ENCODE data around the gene SHISA9. TPM values are rescaled to one million over a fixed set of nuclear protein-coding genes. Genes with fewer than 3 reads are reported as not detected.

The SHISA9 gene
- total RNA-seq, 3 donors from 2014 or later (not counting 1 experiment from before 2014, with no cell fraction given): 0.05 TPM; not detected in 2

DNA sequence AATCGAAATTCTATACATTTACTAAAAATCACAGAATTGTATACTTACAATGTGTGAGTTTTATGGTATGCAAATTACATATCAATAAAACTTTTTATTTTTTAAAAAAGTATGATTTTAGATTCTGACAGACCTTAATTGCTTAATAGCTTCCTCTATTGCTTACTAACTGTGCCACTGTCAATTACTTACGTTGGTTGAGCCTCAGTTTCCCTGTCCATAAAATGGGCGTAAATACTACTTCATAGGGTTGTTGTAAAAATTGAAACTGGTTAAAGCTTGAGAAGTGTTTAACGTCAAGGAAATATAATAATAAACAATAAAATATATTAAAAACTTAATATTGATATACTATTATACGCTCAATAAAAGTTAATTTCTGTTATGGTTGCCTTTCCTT, 203.4 kb downstream of the SHISA9 start:
- no peak for DNase-seq
- H3K27me3 Mint-ChIP-seq (ENCODE audit: low read depth in 2 of 2): no peaks in the 10 kb centered on the region

DNA sequence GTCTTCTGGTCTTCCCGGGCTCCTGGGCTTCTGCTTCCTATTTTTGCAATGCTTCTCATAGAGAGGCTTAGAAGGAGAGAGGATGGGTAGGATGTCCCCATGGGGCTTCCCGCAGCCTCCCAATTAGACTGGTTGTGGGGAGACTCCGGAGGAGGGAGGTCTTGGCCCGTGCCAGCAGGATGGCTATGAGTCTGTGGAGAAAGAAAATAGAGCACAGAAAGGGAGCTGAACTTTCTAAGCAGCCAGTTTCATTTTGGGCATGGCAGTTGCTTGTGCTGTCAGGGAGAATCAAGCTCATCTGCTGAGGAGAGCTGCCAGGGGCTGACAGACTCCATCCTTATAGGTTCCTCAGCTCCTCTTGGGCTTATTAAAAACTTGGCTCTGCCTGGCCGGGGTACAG, 204.0 kb downstream of the SHISA9 start:
- TF ChIP-seq, protein P1, sequence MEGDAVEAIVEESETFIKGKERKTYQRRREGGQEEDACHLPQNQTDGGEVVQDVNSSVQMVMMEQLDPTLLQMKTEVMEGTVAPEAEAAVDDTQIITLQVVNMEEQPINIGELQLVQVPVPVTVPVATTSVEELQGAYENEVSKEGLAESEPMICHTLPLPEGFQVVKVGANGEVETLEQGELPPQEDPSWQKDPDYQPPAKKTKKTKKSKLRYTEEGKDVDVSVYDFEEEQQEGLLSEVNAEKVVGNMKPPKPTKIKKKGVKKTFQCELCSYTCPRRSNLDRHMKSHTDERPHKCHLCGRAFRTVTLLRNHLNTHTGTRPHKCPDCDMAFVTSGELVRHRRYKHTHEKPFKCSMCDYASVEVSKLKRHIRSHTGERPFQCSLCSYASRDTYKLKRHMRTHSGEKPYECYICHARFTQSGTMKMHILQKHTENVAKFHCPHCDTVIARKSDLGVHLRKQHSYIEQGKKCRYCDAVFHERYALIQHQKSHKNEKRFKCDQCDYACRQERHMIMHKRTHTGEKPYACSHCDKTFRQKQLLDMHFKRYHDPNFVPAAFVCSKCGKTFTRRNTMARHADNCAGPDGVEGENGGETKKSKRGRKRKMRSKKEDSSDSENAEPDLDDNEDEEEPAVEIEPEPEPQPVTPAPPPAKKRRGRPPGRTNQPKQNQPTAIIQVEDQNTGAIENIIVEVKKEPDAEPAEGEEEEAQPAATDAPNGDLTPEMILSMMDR (IDR thresholded peaks at IDR 0.05): no peak
- no peak overlapping the region for H3K27ac ChIP-seq (ENCODE audit: low read length)
- no peaks in the 10 kb centered on the region for H3K27me3 ChIP-seq (ENCODE audit: control insufficient read depth, insufficient read depth, low read length)
- Mint-ChIP-seq H3K4me1 (no peaks in the 10 kb centered on the region), H3K36me3 (no peaks in the 10 kb centered on the region), H3K9me3 (peaks cover 3 to 7% of the 10 kb centered on the region in 2 donors), H3K27me3 (ENCODE audit: low read depth in 2 of 2) (no peaks in the 10 kb centered on the region), H3K4me3 (no peak overlapping the region), H3K27ac (no peak overlapping the region)
- no peaks in the 10 kb centered on the region for H3K9me3 ChIP-seq (ENCODE audit: control insufficient read depth, insufficient read depth, low read length)
- H3K4me3 ChIP-seq (ENCODE audit: low read length): no peak overlapping the region
- ATAC-seq: no peak
- intact Hi-C loops (cut with micrococcal nuclease): no loop called here
- no peaks in the 10 kb centered on the region for H3K36me3 ChIP-seq (ENCODE audit: control insufficient read depth, insufficient read depth, low read length)
- H3K4me1 ChIP-seq (ENCODE audit: control insufficient read depth, insufficient read depth, low read length): no peaks in the 10 kb centered on the region
- DNase-seq: no peak
- WGBS (ENCODE audit: insufficient coverage): 83% methylated on average over 4 of the region's 5 CpGs

More for the DNA sequence above, 203.4 kb downstream of the SHISA9 start:
- no peak for ATAC-seq
- H3K4me1 ChIP-seq (ENCODE audit: control insufficient read depth, insufficient read depth, low read length): no peaks in the 10 kb centered on the region
- no peak overlapping the region for H3K27ac Mint-ChIP-seq
- no peak overlapping the region for H3K4me3 Mint-ChIP-seq
- intact Hi-C loops (cut with micrococcal nuclease): no loop called here
- H3K9me3 Mint-ChIP-seq: peaks cover 3 to 7% of the 10 kb centered on the region in 2 donors
- no peaks in the 10 kb centered on the region for H3K36me3 ChIP-seq (ENCODE audit: control insufficient read depth, insufficient read depth, low read length)
- WGBS (ENCODE audit: insufficient coverage): no CpG with 5 or more reads among the region's 5 CpGs
- no peak overlapping the region for H3K27ac ChIP-seq (ENCODE audit: low read length)
- H3K36me3 Mint-ChIP-seq: no peaks in the 10 kb centered on the region
- no peaks in the 10 kb centered on the region for H3K27me3 ChIP-seq (ENCODE audit: control insufficient read depth, insufficient read depth, low read length)
- no peaks in the 10 kb centered on the region for H3K4me1 Mint-ChIP-seq
- TF ChIP-seq, protein P1 (IDR thresholded peaks at IDR 0.05): no peak
- H3K9me3 ChIP-seq (ENCODE audit: control insufficient read depth, insufficient read depth, low read length): no peaks in the 10 kb centered on the region
- no peak overlapping the region for H3K4me3 ChIP-seq (ENCODE audit: low read length)

DNA sequence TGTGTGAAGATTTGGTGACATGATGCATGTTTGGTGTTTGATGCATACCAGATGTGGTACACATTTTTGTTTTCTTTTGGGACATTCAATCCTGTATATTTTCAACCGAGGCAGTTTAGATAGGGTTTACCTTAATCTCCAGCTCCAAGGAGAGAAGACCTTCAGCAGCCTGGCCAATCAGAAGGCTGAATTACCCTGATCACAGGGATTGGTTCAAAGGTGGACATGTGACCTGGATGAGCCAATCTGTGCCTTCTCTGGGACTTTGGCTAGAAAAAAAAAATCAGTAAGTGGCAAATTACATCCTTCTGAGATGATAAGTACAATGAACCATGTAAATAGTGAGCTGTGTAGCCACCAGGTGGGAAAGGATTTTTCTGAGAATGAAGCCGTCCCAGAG, 205.1 kb downstream of the SHISA9 start:
- H3K9me3 Mint-ChIP-seq: peaks cover 3 to 4% of the 10 kb centered on the region in 2 donors
- no peaks in the 10 kb centered on the region for H3K4me1 Mint-ChIP-seq

DNA sequence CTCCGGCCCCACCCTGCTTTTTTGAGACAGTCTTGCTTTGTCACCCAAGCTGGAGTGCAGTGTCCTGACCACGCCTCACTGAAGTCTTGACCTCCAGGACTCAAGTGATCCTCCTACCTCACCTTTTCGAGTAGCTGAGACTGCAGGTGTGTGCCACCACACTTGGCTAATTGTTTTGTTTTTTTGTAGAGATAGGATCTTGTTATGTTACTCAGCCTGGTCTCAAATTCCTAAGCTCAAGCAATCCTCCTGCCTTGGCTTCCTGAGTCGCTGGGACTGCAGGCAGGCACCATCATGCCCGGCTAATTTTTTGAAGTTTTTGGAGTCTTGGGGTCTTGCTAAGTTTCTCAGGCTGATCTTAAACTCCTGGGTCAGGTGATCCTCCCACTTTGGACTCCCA, 206.7 kb downstream of the SHISA9 start:
- no peaks in the 10 kb centered on the region for H3K36me3 ChIP-seq (ENCODE audit: control insufficient read depth, insufficient read depth, low read length)
- no peak overlapping the region for H3K27ac Mint-ChIP-seq
- H3K36me3 Mint-ChIP-seq: no peaks in the 10 kb centered on the region
- WGBS (ENCODE audit: insufficient coverage): 77% methylated on average over 5 of the region's 5 CpGs
- H3K4me3 Mint-ChIP-seq: no peak overlapping the region
- H3K27me3 Mint-ChIP-seq (ENCODE audit: low read depth in 2 of 2): no peaks in the 10 kb centered on the region
- no peaks in the 10 kb centered on the region for H3K9me3 ChIP-seq (ENCODE audit: control insufficient read depth, insufficient read depth, low read length)
- H3K4me1 Mint-ChIP-seq: no peaks in the 10 kb centered on the region
- DNase-seq: no peak
- no peak for ATAC-seq
- no peak overlapping the region for H3K4me3 ChIP-seq (ENCODE audit: low read length)
- peaks cover 5 to 8% of the 10 kb centered on the region in 2 donors for H3K9me3 Mint-ChIP-seq
- no peaks in the 10 kb centered on the region for H3K4me1 ChIP-seq (ENCODE audit: control insufficient read depth, insufficient read depth, low read length)
- H3K27me3 ChIP-seq (ENCODE audit: control insufficient read depth, insufficient read depth, low read length): no peaks in the 10 kb centered on the region
- TF ChIP-seq, protein P1 (IDR thresholded peaks at IDR 0.05): no peak
- H3K27ac ChIP-seq (ENCODE audit: low read length): no peak overlapping the region
- intact Hi-C loops (cut with micrococcal nuclease): no loop called here

More for the DNA sequence above, 205.1 kb downstream of the SHISA9 start:
- no peak overlapping the region for H3K27ac ChIP-seq (ENCODE audit: low read length)
- WGBS (ENCODE audit: insufficient coverage): 89% methylated on average over 2 of the region's 2 CpGs
- Mint-ChIP-seq H3K27me3 (ENCODE audit: low read depth in 2 of 2) (no peaks in the 10 kb centered on the region), H3K4me3 (no peak overlapping the region), H3K27ac (no peak overlapping the region), H3K36me3 (no peaks in the 10 kb centered on the region)
- DNase-seq (no peak), ATAC-seq (no peak)
- TF ChIP-seq, protein P1 (IDR thresholded peaks at IDR 0.05): no peak
- H3K4me1 ChIP-seq (ENCODE audit: control insufficient read depth, insufficient read depth, low read length): no peaks in the 10 kb centered on the region
- intact Hi-C loops (cut with micrococcal nuclease): no loop called here
- no peaks in the 10 kb centered on the region for H3K36me3 ChIP-seq (ENCODE audit: control insufficient read depth, insufficient read depth, low read length)
- no peaks in the 10 kb centered on the region for H3K27me3 ChIP-seq (ENCODE audit: control insufficient read depth, insufficient read depth, low read length)
- H3K9me3 ChIP-seq (ENCODE audit: control insufficient read depth, insufficient read depth, low read length): no peaks in the 10 kb centered on the region
- no peak overlapping the region for H3K4me3 ChIP-seq (ENCODE audit: low read length)
